Esophagus squamous epithelium (tissue), 4 donors: ENCODE measurements around the gene GGA1.

ENCODE experiments used
- POLR2A ChIP-seq, 4 donors: fragments of 450-650 bp; IDR thresholded peaks; one replicate each; pipeline ENCODE4 v1.6.1; 2017; ENCODE audit warnings: antibody characterized with exemption in 4 of 4, mild to moderate bottlenecking in 4 of 4, moderate library complexity in 3 of 4
- TF ChIP-seq, protein P1 (sequence below), 6 experiments: fragments of 450-650 bp in 4 of 6; fragments of 200-600 bp in 2 of 6; sonication (generic) in 2 of 6; IDR thresholded peaks; one replicate each; pipeline ENCODE4 v1.5.1; 2016 to 2019; ENCODE audit warnings: antibody characterized with exemption in 6 of 6, mild to moderate bottlenecking in 4 of 6, moderate library complexity in 4 of 6

DNA sequence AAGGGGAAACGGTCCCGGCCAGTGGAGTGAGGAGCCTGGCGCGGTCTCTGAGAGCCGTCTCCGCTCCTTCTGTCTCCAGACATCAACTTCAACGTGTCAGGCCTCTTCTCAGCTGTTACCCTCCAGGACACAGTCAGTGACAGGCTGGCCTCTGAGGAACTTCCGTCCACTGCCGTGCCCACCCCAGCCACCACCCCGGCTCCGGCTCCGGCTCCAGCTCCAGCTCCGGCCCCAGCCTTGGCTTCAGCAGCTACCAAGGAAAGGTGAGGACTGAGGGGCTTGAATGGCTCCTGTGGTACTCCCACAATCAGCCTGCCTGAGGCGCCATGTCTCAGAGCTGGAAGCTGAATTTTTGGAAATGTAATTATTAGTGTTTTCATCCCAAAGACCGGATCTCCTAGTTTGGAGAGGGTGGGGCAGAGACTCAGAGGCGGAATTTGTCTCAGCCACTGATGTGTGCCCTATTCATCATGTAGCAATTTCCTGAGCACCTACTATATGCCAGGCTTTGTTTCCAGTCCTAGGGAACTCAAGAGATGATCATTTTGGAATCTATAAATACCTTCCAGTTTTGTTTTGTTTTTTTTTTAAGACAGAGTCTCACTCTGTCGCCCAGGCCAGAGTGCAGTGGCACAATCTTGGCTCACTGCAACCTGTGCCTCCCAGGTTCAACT, 42.0 kb downstream of the GGA1 start:
- TF ChIP-seq, protein P1, sequence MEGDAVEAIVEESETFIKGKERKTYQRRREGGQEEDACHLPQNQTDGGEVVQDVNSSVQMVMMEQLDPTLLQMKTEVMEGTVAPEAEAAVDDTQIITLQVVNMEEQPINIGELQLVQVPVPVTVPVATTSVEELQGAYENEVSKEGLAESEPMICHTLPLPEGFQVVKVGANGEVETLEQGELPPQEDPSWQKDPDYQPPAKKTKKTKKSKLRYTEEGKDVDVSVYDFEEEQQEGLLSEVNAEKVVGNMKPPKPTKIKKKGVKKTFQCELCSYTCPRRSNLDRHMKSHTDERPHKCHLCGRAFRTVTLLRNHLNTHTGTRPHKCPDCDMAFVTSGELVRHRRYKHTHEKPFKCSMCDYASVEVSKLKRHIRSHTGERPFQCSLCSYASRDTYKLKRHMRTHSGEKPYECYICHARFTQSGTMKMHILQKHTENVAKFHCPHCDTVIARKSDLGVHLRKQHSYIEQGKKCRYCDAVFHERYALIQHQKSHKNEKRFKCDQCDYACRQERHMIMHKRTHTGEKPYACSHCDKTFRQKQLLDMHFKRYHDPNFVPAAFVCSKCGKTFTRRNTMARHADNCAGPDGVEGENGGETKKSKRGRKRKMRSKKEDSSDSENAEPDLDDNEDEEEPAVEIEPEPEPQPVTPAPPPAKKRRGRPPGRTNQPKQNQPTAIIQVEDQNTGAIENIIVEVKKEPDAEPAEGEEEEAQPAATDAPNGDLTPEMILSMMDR (IDR thresholded peaks at IDR 0.05) = no peak
- no peak for TF ChIP-seq POLR2A (IDR thresholded peaks at IDR 0.05)
